A673 (cell line): ENCODE results near the gene DSPP. TPM values are rescaled to one million over a fixed set of nuclear protein-coding genes. Genes with fewer than 3 reads are reported as not detected.

Experiments
- BruUV-seq: library from RNA; stranded (reverse); fragments of 400-500 nt; replicated peaks from 2 replicates; lab custom pipeline; 2021; lab: Mats Ljungman, UMichigan
- CTCF ChIA-PET: fragments of 300-600 bp; sonication (Branson Sonifier 250); formaldehyde crosslinking; loops from one replicate; lab custom pipeline; 2022; ENCODE audit warnings: antibody characterized with exemption; lab: Charles Lee
- POLR2A ChIA-PET: fragments of 300-600 bp; sonication (Branson Sonifier 250); formaldehyde crosslinking; loops from one replicate; lab custom pipeline; 2022; ENCODE audit warnings: antibody characterized with exemption; ENCODE audit not compliant: low non-redundant PET; lab: Charles Lee
- DNase-seq: peaks from one replicate; pipeline ENCODE4 v3.0.0-alpha.2; 2015; ENCODE audit warnings: low spot score
- H3K27ac ChIP-seq: fragments of 200-600 bp; sonication (generic); 2 replicates; pipeline ENCODE4 v1.5.1; 2016; ENCODE audit warnings: mixed run types, low read depth, mild to moderate bottlenecking, mixed read lengths, antibody characterized with exemption, low read length; ENCODE audit not compliant: poor library complexity, severe bottlenecking
- H3K27me3 ChIP-seq: fragments of 200-600 bp; sonication (generic); replicated peaks from 2 replicates; pipeline ENCODE4 v1.6.1; 2017; ENCODE audit warnings: mixed run types, low read depth, mild to moderate bottlenecking, mixed read lengths, antibody characterized with exemption, low read length; ENCODE audit not compliant: insufficient read depth, poor library complexity
- H3K36me3 ChIP-seq: fragments of 200-600 bp; sonication (generic); 2 replicates; pipeline ENCODE4 v1.6.1; 2016; ENCODE audit warnings: mixed run types, mild to moderate bottlenecking, mixed read lengths, antibody characterized with exemption, low read length; ENCODE audit not compliant: insufficient read depth, poor library complexity, severe bottlenecking
- H3K4me1 ChIP-seq: fragments of 200-600 bp; sonication (generic); 2 replicates; pipeline ENCODE4 v1.6.1; 2017; ENCODE audit warnings: mixed run types, mild to moderate bottlenecking, mixed read lengths, antibody characterized with exemption, low read length; ENCODE audit not compliant: insufficient read depth, poor library complexity, severe bottlenecking
- H3K4me3 ChIP-seq: fragments of 200-600 bp; sonication (generic); 2 replicates; pipeline ENCODE4 v1.5.1; 2016; ENCODE audit warnings: low read depth, mixed run types, mild to moderate bottlenecking, mixed read lengths, low read length; ENCODE audit not compliant: poor library complexity, severe bottlenecking
- H3K9me3 ChIP-seq: fragments of 200-600 bp; sonication (generic); 2 replicates; pipeline ENCODE4 v1.6.1; 2016; ENCODE audit warnings: mixed run types, low read depth, mild to moderate bottlenecking, mixed read lengths, antibody characterized with exemption, low read length; ENCODE audit not compliant: poor library complexity, severe bottlenecking
- CTCF ChIP-seq: fragments of 300-800, 200-600 bp; sonication (generic); conservative IDR thresholded peaks from 2 replicates; pipeline ENCODE4 v1.5.1; 2017; ENCODE audit warnings: low read depth, mild to moderate bottlenecking, antibody characterized with exemption, low read length, moderate library complexity, mixed read lengths
- EZH2 ChIP-seq: fragments of 200-600 bp; sonication (generic); IDR thresholded peaks from 2 replicates; pipeline ENCODE4 v1.6.1; 2017; ENCODE audit warnings: borderline replicate concordance, low read depth, mild to moderate bottlenecking, mixed read lengths, antibody characterized with exemption, low read length; ENCODE audit not compliant: poor library complexity, severe bottlenecking
- intact Hi-C: fragments of 100-400 bp; cut with micrococcal nuclease; formaldehyde crosslinking; loops from one replicate; pipeline ENCODE4 v1.10.0; 2022; ENCODE audit not compliant: unreplicated experiment
- total RNA-seq: library from RNA; stranded (reverse); gene quantifications from 2 replicates; pipeline ENCODE4 v1.2.3, GENCODE V29; 2021

DSPP gene
- total RNA-seq, 1 experiment from 2014 or later: not detected

GRCh38 chr4:87650938-87651337 is 42.6 kb downstream of the DSPP start:
- intact Hi-C loops: no loop called here
- H3K4me1 ChIP-seq: no peaks in the 10 kb centered on the region
- BruUV-seq: no TSS peak
- H3K27me3 ChIP-seq: no peaks in the 10 kb centered on the region
- DNase-seq: no peak
- CTCF ChIA-PET: no interaction called here
- POLR2A ChIA-PET: no interaction called here
- no peaks in the 10 kb centered on the region for H3K9me3 ChIP-seq
- no peak overlapping the region for H3K27ac ChIP-seq
- TF ChIP-seq CTCF: no peak
- no peak for TF ChIP-seq EZH2
- H3K36me3 ChIP-seq: no peaks in the 10 kb centered on the region
- no peak overlapping the region for H3K4me3 ChIP-seq

GRCh38 chr4:87651941-87652340 is 43.6 kb downstream of the DSPP start:
- H3K27me3 ChIP-seq: no peaks in the 10 kb centered on the region
- no TSS peak for BruUV-seq
- no peak for DNase-seq
- H3K27ac ChIP-seq: no peak overlapping the region
- ChIA-PET CTCF (no interaction called here), POLR2A (interaction anchor here (0.7 kb wide), 1 partner anchor 1100 kb away, joined by 3 read pairs; no protein-coding TSS in a partner anchor)
- intact Hi-C loops: no loop called here
- no peak for TF ChIP-seq CTCF
- no peak for TF ChIP-seq EZH2
- no peaks in the 10 kb centered on the region for H3K4me1 ChIP-seq
- no peaks in the 10 kb centered on the region for H3K9me3 ChIP-seq
- H3K4me3 ChIP-seq: no peak overlapping the region
- no peaks in the 10 kb centered on the region for H3K36me3 ChIP-seq

- no peak for DNase-seq
- TF ChIP-seq CTCF (no peak), EZH2 (no peak)
- Histone ChIP-seq H3K36me3 (no peaks in the 10 kb centered on the region), H3K27ac (no peak overlapping the region), H3K27me3 (no peaks in the 10 kb centered on the region), H3K9me3 (no peaks in the 10 kb centered on the region), H3K4me1 (no peaks in the 10 kb centered on the region), H3K4me3 (no peak overlapping the region)
- intact Hi-C loops: no loop called here
- ChIA-PET CTCF (no interaction called here), POLR2A (no interaction called here)
- BruUV-seq: no TSS peak
These were observed 46.2 kb downstream of the DSPP start for GRCh38 chr4:87654487-87655044.
